Spleen (tissue), 7 donors: ENCODE measurements around the gene RAD51B.

Experiments
- CTCF ChIP-seq, 11 experiments: fragments of 200-600 bp in 7 of 11; fragments of 450-650 bp in 4 of 11; sonication (generic) in 4 of 11; IDR thresholded peaks in 8 of 11; conservative IDR thresholded peaks in 3 of 11; 1 replicate in 7 of 11; 2 replicates in 4 of 11; pipeline versions ENCODE4 v1.4.0 to v1.8.0; 2016 to 2021; ENCODE audit warnings: antibody characterized with exemption in 11 of 11, inconsistent platforms in 4 of 11, mild to moderate bottlenecking in 1 of 11
- POLR2A ChIP-seq, 3 donors: fragments of 450-650 bp; IDR thresholded peaks; one replicate each; pipeline ENCODE4 v1.5.1; 2017; ENCODE audit warnings: antibody characterized with exemption in 3 of 3, mild to moderate bottlenecking in 1 of 3
- donor health status: DM: no; HTN: no; CAD: no; lungs with moderate emphysema.
- donor health status: DM: no; HTN: no; CAD: no.
- donor health status: DM: no; HTN: no; CAD: no.

- TF ChIP-seq POLR2A (IDR thresholded peaks at IDR 0.05), result no peak
- no peak for TF ChIP-seq CTCF (IDR thresholded peaks at IDR 0.05 in 8 of 11, conservative IDR thresholded peaks at IDR 0.05 in 3 of 11)
Observed at GRCh38 chr14:68708343-68708742, 888.8 kb downstream of the RAD51B start.
